Measurements from ENCODE around the gene ATP6V0C. TPM values are rescaled to one million over a fixed set of nuclear protein-coding genes. Genes with fewer than 3 reads are reported as not detected.

Gene ATP6V0C
- total RNA-seq, 1 experiment from 2014 or later = 31.2 TPM

DNA sequence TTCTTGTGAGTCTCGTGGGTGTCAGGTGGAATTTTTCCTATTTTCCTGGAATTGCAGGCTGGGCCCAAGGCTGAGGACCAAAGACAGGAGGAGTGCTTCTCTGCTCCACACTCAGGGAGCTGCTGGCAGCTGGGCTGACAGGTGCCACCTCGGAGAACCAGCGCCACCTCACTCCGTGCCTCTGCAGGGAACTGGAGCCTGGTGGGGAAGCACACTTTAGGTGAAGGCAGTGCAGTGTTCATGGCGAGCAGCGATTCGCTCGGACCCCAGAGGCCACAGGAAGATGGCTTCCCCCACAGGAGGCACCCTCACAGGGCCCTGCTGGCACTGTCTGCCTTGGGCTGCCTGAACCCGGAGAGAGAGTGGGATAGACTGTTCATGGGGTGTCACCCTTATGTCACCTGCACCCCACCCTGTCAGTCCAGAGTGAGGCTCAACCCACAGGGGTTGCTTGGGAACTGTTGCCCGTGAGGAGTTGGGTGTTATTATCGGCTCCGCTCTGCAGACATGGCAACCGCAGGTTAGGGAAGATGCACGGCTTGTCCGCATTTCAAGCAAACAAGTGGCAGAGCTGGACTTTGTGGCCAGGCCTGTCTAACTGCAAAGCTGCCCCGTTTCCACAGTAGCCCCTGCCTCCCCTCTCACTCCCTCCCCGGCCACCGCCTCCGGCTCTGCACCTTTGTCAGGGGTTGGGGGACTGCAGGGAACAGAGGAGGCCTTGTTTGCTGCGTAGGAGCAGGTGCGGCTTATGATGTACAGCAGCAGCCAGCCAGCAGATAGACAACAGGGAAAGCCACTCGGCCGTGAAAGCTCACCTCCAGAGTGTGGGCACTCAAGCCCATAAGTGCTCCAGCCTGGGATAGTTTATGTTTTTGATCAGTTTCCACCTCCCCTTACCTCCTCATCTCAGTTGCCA lies 23.3 kb upstream of the ATP6V0C start:
- no peak for DNase-seq (ENCODE audit: low read depth)

DNA sequence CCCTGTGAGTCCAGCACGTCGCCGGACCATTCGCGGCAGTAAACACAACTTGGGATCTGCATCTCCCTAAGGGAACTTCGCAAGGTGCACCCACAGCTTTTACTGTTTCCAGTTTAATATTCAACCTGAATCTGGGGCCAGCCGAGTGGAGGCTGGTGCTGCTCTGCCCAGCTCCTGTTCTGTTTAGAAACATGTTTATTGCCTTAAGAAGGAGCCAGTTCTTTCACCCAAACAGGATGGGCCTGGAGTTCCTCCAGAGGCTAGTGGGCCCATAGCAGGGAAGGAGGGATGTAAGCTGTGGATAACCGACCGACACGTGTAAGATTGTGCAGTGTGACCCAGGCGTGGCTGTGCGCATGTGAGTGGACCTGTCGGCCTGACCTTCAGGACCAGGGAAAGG lies 21.5 kb upstream of the ATP6V0C start:
- no peak for DNase-seq (ENCODE audit: low read depth)

- no peak for DNase-seq (ENCODE audit: low read depth)
Observed at GRCh38 chr16:2493605-2494004, 20.1 kb upstream of the ATP6V0C start.

DNA sequence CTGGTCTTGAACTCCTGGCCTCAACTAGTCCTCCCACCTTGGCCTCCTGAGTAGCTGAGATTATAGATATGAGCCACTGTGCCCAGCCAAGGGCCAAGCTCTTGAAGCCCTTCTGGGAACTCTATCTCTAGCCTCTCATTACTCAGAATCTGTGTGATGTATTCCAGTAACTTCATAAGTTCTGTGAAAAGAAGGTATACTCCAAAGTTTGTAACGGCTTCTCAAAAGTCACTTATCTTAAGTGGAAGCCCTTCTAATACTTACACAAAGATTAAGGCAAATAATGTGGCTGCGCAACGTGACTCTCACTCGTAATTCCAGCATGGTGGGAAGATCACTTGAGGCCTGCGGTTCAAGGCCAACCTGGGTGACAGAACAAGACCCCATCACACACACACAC lies 19.1 kb upstream of the ATP6V0C start:
- DNase-seq (ENCODE audit: low read depth) = no peak

DNA sequence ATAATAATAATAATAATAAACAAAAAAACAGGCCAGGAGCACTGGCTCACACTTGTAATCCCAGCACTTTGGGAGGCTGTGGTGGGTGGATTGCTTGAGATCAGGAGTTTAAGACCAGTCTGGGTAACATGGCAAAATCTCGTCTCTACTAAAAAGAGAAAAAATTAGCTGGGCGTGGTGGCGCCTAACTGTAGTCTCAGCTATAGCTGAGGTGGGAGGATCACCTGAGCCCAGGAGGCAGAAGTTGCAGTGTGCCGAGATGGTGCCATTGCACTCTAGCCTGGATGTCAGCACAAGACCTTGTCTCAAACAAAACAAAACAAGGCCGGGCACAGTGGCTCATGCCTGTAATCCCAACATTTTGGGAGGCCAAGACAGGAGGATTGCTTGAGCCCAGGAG lies 18.7 kb upstream of the ATP6V0C start:
- no peak for DNase-seq (ENCODE audit: low read depth)

- no peak for DNase-seq (ENCODE audit: low read depth)
Observed at GRCh38 chr16:2496223-2497115, 17.3 kb upstream of the ATP6V0C start.

DNA sequence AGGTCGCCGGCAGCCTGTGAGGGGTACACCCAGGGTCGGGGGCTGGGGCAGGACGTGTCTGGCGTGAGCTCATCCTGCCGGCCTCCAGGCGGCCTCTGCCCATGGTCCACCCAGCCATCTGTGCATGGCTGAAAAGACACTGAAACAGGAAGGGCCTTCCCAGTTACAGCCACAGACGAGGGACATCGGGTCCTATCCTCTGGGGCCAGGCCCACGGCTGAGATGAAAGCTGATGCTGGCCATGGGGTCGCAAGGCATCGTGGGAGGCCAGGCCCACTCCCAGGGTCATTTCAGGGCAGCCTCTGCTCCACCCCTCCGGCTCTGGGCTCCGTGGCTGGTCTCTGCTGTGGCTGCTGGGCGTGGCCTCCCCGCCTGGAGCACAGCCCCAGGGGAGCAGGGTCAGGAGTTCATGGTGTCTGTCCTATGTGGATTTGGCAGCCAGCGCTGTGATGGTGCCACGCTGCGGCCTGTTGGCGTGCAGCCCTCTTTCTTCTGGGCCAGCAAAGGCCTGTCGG lies 16.6 kb upstream of the ATP6V0C start:
- DNase-seq (ENCODE audit: low read depth) = peak; percentile 51

DNA sequence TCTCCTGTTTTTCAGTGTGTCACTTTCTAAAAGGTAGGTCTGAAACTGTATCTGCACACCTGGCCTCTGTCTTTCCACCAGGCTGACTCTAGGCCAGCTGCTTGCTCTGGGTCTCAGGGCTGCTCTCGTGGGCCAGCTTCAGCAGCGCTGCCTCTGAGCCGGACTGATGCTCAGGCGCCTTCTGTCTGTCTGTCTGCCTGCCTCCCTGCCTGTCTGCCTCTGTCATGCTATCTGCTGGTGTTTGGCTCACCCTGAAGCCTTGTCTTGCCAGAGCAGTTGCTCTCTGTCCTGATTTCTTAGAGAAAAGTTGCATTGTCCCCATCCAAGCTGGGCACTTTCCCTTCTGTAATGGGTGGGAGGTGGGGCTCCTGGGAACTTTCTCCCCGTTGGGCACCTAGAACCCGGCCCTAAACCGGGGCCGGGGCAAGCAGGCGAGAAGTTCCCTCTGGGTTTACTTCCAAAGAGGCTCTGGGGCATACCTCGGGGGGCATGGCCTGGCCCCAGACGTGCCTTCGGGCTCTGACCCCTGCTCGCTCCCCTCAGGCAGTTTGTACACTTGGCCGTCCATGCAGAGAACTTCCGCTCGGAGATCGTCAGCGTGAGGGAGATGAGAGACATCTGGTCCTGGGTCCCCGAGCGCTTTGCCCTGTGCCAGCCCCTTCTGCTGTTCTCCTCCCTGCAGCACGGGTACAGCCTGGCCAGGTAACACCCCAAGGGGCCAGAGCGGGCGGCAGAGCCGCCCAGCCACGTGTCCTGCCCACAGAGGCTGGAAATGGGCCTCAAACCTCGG lies 15.9 kb upstream of the ATP6V0C start:
- DNase-seq (ENCODE audit: low read depth) = no peak

DNA sequence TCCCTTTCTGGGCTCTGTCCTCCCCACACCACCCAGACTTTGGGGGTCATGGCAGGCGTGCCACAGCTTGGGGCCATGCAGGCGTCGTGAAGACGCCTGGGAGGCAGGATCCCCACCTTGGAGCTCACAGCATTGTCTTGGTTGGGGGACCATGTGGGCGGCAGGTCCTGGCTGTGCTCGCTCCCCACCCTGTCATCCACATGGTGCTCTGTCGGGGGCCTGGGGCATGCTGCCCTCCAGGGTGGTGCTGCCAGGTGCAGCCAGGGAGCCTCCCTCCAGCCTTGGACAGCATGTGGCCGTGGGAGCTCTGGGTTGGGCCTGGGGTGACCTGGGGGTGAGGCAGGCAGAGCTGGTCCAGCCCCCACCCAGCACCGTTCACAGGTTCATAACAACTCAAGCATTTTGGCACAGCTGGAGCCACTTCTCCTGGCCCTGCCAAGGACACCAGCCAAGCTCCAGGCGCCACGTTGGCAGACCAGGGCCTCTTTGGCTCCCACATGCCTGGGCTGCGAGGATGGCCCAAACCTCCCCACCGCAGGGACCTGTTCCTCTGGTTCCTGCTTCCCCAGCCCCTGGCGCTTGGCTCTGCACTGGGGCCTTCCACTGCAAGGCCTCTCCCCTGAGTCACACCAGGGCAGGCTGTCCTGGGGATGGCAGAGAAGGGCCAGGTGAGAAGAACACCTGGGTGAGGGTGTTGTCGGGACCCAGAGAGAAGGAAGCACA lies 15.1 kb upstream of the ATP6V0C start:
- no peak for DNase-seq (ENCODE audit: low read depth)

- DNase-seq (ENCODE audit: low read depth) = no peak
Observed at GRCh38 chr16:2499454-2499853, 14.3 kb upstream of the ATP6V0C start.

DNA sequence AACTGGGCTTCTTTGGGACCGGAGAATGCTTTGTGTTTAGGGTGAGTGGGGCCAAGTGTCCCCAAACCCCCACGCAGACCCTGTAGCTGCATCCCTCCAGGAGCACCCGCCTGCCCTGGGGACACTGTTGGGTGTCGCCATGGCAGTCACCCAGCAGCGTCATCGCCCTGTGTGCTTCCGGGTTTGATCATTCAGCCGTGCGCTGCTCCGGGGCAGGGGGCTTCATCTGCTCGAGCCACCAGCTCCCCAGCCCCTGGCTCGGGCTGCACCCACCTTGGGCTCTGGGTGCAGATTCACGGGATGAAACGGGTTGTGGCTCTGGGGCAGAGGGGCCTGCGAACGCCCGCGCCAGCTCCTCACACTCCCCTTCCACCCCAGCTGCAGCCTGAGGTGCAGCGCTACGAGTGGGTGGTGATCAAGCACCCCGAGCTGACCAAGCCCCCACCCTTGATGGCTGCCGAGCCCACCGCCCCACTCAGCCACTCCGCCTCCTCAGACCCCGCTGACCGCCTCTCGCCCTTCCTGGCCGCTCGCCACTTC lies 13.8 kb upstream of the ATP6V0C start:
- no peak for DNase-seq (ENCODE audit: low read depth)

GRCh38 chr16:2500430-2500917 lies 13.3 kb upstream of the ATP6V0C start:
- DNase-seq (ENCODE audit: low read depth) = no peak

GRCh38 chr16:2500918-2501750 lies 12.6 kb upstream of the ATP6V0C start:
- DNase-seq (ENCODE audit: low read depth) = peak; percentile 82

DNA sequence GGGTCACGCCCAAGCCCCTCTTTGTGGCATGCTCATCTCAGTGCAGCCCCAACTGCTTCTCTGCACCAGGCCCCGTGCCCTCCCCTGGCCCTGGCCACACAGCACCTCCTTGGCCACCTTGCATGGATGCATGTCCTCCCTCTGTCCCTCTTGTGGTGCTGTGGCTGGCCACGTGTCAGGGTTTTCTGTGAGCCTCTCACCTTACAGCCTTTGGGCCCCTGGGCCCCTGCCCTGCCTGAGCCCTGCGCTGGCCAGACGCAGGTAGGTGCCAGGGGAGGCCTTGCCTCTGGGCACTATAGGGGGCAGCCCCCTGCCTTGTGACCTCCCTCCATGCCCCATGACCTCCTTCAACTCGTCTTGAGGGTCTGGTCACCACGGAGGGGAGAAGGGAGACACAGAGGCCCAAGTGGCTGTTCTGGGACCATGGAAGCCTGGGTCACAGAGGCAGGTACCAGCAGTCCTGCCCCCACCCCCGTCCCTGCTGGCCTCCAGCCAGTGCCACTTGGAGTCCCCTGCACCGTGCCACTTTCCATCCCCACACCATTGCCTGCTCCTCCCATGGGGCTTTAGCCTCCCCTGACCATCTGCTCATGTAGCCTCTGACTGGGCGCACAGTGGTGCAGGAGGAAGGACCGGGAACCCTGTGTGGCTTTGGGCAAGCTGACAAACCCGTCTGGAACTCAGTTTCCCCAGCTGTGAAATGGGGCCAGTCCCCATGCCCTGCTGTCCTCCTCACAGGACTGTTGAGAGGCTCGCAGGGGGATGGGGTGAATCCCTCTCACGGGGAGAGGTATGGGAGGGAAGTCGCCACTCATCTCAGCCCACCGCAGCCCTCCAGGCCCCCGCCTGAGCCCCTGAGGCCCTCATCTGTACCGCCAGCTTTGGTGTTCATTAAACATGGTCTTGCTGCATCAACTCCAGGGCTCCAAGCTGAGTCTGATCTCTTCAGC lies 11.5 kb upstream of the ATP6V0C start:
- DNase-seq (ENCODE audit: low read depth) = no peak

GRCh38 chr16:2505695-2506094 lies 8.1 kb upstream of the ATP6V0C start:
- no peak for DNase-seq (ENCODE audit: low read depth)

DNA sequence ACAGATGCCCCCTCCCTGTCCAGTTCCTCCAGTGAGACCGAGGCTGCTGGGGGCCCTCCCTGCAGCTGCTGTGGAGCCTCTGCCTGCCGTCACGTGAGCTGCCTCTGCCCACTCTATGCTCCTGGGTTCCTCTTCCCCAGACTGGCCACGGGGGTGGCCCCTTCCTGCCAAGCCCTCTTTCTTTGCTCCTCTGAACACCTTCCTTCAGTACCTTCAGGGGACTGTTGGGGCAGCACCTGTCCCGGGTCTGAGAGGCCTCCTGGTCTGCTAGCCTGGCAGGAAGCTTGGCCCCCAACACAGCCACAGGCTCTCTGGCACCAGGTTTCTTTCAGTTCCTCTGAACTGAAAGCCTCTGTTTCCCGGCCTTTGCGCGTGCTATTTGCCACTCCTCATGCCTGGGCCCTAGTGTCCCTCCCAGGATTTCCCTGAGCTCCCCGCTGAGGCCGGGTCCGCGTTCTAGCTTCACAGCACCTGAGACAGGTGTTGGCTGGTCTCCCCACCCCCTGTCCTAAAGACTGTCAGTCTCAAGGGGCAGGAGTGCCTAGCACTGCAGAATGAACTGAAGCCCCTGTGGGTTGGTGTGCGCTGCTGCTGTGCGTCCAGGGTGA lies 6.6 kb upstream of the ATP6V0C start:
- DNase-seq (ENCODE audit: low read depth) = no peak

DNA sequence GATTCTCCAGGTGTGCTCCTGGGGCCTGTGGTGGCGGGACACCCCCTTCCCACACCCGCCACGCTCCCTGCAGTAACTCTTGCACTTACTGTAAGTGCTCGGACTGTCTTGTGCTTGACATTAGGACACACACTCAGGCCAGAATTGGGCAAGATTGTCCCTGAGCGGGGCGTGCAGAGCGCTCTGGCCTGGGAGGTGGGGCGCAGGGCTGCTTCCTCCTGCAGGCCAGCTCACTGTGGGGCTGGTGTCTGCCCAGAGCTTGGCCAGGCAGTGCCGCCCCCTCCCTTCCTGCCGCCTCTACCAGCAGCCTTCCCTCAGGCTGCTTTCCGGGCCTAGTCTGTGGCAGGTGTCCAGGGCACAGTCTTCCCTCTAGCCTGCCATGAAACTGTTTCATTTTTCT lies 6.1 kb upstream of the ATP6V0C start:
- no peak for DNase-seq (ENCODE audit: low read depth)
